ENCODE data around the gene WDR76.
A peak's percentile ranks its signal among the peaks of the same experiment; 100 is the strongest.
"Not testable (repeated sequence)": the region's sequence is repeated elsewhere in the genome, so short reads cannot be mapped to it uniquely, and the experiment has no call there.

Gene WDR76

GRCh38 chr15:43826508-43827341 is at the start of gene WDR76:
TSS of gene WDR76 (plus strand) at chr15:43827002. CDS start at chr15:43827033, 31 bp downstream.
- peak; percentile 68 for DNase-seq (ENCODE audit: low read depth)

- peak; percentile 66 for DNase-seq (ENCODE audit: low read depth)
Measured at GRCh38 chr15:43777267-43777914, 49.4 kb upstream of the WDR76 start.

GRCh38 chr15:43779016-43779415 is 47.8 kb upstream of the WDR76 start:
- no peak for DNase-seq (ENCODE audit: low read depth)

- no peak for DNase-seq (ENCODE audit: low read depth)
Measured at GRCh38 chr15:43789409-43789808, 37.4 kb upstream of the WDR76 start.

GRCh38 chr15:43791993-43792760 is 34.6 kb upstream of the WDR76 start, which contains the start of gene SERF2:
TSS of gene SERF2 (plus strand) at chr15:43792320. CDS start at chr15:43792377, 57 bp downstream.
- DNase-seq (ENCODE audit: low read depth), result peak; percentile 97

- no peak for DNase-seq (ENCODE audit: low read depth)
Measured at GRCh38 chr15:43792761-43793476, 33.9 kb upstream of the WDR76 start.

GRCh38 chr15:43793647-43794046 is 33.2 kb upstream of the WDR76 start:
- no peak for DNase-seq (ENCODE audit: low read depth)

GRCh38 chr15:43794269-43795037 is 32.3 kb upstream of the WDR76 start:
- no peak for DNase-seq (ENCODE audit: low read depth)

- DNase-seq (ENCODE audit: low read depth), result no peak
Measured at GRCh38 chr15:43795197-43795596, 31.6 kb upstream of the WDR76 start.

- DNase-seq (ENCODE audit: low read depth), result no peak
Measured at GRCh38 chr15:43795997-43796396, 30.8 kb upstream of the WDR76 start.

- no peak for DNase-seq (ENCODE audit: low read depth)
Measured at GRCh38 chr15:43796566-43796965, 30.2 kb upstream of the WDR76 start.

- DNase-seq (ENCODE audit: low read depth), result no peak
Measured at GRCh38 chr15:43799209-43799944, 27.4 kb upstream of the WDR76 start.

- DNase-seq (ENCODE audit: low read depth), result no peak
Measured at GRCh38 chr15:43799945-43800285, 26.9 kb upstream of the WDR76 start, which contains the start of gene SERINC4. TSS of gene SERINC4 (minus strand) at chr15:43800220. CDS start at chr15:43799986, 234 bp downstream.

GRCh38 chr15:43800286-43801141 is 26.3 kb upstream of the WDR76 start, which contains the start of gene HYPK:
TSS of gene HYPK (plus strand) at chr15:43800599. CDS start at chr15:43800623, 24 bp downstream.
- DNase-seq (ENCODE audit: low read depth), result peak; percentile 60

- not testable (repeated sequence) for DNase-seq (ENCODE audit: low read depth)
Measured at GRCh38 chr15:43802676-43803075, 24.1 kb upstream of the WDR76 start.

GRCh38 chr15:43808435-43808950 is 18.3 kb upstream of the WDR76 start:
- no peak for DNase-seq (ENCODE audit: low read depth)

- DNase-seq (ENCODE audit: low read depth), result no peak
Measured at GRCh38 chr15:43808960-43809678, 17.7 kb upstream of the WDR76 start.

- not testable (repeated sequence) for DNase-seq (ENCODE audit: low read depth)
Measured at GRCh38 chr15:43815064-43815463, 11.7 kb upstream of the WDR76 start.

All from CMK (cell line).